Loucy (cell line): ENCODE measurements around the gene DCUN1D3.

Experiments
- H2AFZ ChIP-seq: fragments of 200-600 bp; sonication (generic); 2 replicates; pipeline ENCODE4 v1.6.0; 2016; ENCODE audit warnings: antibody characterized with exemption, mild to moderate bottlenecking, low read length, moderate library complexity
- H3F3A ChIP-seq: fragments of 200-600 bp; 2 replicates; pipeline ENCODE4 v1.6.0; 2016; ENCODE audit warnings: antibody characterized with exemption, low read depth, mild to moderate bottlenecking
- H3K27me3 ChIP-seq: fragments of 200-600 bp; sonication (generic); 2 replicates; pipeline ENCODE4 v1.6.1; 2014; ENCODE audit warnings: low read length, mild to moderate bottlenecking; ENCODE audit not compliant: insufficient read depth, poor library complexity, severe bottlenecking
- H3K36me3 ChIP-seq: fragments of 200-600 bp; sonication (generic); 2 replicates; pipeline ENCODE4 v1.6.1; 2016; ENCODE audit warnings: low read length; ENCODE audit not compliant: insufficient read depth
- H3K4me1 ChIP-seq: fragments of 200-600 bp; sonication (generic); 2 replicates; pipeline ENCODE4 v1.5.1; 2014; ENCODE audit warnings: low read length, mild to moderate bottlenecking; ENCODE audit not compliant: insufficient read depth, poor library complexity, severe bottlenecking
- H3K4me2 ChIP-seq: fragments of 200-600 bp; sonication (generic); 2 replicates; pipeline ENCODE4 v1.6.0; 2014; ENCODE audit warnings: antibody characterized with exemption, low read length, low read depth, mild to moderate bottlenecking; ENCODE audit not compliant: poor library complexity, severe bottlenecking
- H3K4me3 ChIP-seq: fragments of 200-600 bp; sonication (generic); 2 replicates; pipeline ENCODE4 v1.5.1; 2014; ENCODE audit warnings: low read length, mild to moderate bottlenecking, mixed read lengths; ENCODE audit not compliant: poor library complexity, severe bottlenecking
- H3K79me2 ChIP-seq: fragments of 200-600 bp; sonication (generic); 2 replicates; pipeline ENCODE4 v1.6.1; 2014; ENCODE audit warnings: low read length; ENCODE audit not compliant: insufficient read depth
- H3K9ac ChIP-seq: fragments of 200-600 bp; sonication (generic); 2 replicates; pipeline ENCODE4 v1.6.0; 2014; ENCODE audit warnings: mild to moderate bottlenecking, low read depth, low read length, moderate library complexity; ENCODE audit not compliant: poor library complexity, severe bottlenecking
- H3K9me2 ChIP-seq: fragments of 200-600 bp; sonication (generic); replicated peaks from 2 replicates; pipeline ENCODE4 v1.6.1; 2016; ENCODE audit warnings: low read depth, low read length, mixed read lengths
- H3K9me3 ChIP-seq: fragments of 200-600 bp; sonication (generic); 2 replicates; pipeline ENCODE4 v1.6.1; 2014; ENCODE audit warnings: mild to moderate bottlenecking, antibody characterized with exemption, low read length, low read depth; ENCODE audit not compliant: insufficient read depth
- H4K20me1 ChIP-seq: fragments of 200-600 bp; sonication (generic); 2 replicates; pipeline ENCODE4 v1.6.0; 2014; ENCODE audit warnings: antibody characterized with exemption, low read length, mild to moderate bottlenecking; ENCODE audit not compliant: insufficient read depth, poor library complexity, severe bottlenecking
- EZH2phosphoT487 ChIP-seq: fragments of 200-600 bp; IDR thresholded peaks from 2 replicates; pipeline ENCODE4 v1.6.1; 2018; ENCODE audit warnings: antibody characterized with exemption, mild to moderate bottlenecking, moderate library complexity, borderline replicate concordance
- TF ChIP-seq, protein P1 (sequence below): fragments of 200-600 bp; sonication (generic); conservative IDR thresholded peaks from 2 replicates; pipeline ENCODE4 v1.5.1; 2014; ENCODE audit warnings: mild to moderate bottlenecking, antibody characterized with exemption, low read length

Gene DCUN1D3

DNA sequence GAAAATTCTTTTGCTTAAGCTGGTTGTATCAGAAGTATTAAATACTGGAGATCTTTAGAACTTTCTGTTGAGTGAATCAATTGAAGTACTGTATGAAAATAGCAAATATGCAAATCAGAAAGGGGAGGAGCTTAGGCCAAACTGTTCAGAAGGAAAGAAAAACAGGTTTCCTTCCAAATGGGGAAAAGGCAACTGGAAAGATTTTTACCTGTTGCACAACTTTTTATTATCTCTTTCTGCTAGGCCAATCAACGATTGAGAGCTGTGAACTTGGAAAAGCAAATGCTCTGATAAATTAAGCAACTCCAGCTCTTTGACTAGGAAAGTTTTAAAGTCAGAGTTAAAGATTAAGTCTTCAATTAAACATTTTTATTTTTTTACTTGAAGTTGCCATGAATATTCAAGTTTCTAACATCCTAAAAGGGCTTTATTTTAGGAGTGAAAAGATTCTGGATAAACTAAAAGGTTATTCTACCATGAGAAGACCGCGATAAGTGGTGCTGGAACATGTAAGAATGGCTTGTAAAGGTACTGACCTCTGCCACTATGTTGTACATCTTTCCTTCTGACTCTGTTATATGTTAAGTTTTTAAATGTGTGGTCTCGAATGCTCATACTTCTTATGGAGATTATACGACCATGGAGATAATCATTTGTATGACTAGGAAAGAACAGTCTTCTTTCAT lies 16.5 kb downstream of the DCUN1D3 start:
- H3K36me3 ChIP-seq, result no peaks in the 10 kb centered on the region
- H3K27me3 ChIP-seq, result no peaks in the 10 kb centered on the region
- H3K4me2 ChIP-seq, result peak overlapping the region; percentile 54
- no peak for TF ChIP-seq EZH2phosphoT487
- TF ChIP-seq, protein P1, sequence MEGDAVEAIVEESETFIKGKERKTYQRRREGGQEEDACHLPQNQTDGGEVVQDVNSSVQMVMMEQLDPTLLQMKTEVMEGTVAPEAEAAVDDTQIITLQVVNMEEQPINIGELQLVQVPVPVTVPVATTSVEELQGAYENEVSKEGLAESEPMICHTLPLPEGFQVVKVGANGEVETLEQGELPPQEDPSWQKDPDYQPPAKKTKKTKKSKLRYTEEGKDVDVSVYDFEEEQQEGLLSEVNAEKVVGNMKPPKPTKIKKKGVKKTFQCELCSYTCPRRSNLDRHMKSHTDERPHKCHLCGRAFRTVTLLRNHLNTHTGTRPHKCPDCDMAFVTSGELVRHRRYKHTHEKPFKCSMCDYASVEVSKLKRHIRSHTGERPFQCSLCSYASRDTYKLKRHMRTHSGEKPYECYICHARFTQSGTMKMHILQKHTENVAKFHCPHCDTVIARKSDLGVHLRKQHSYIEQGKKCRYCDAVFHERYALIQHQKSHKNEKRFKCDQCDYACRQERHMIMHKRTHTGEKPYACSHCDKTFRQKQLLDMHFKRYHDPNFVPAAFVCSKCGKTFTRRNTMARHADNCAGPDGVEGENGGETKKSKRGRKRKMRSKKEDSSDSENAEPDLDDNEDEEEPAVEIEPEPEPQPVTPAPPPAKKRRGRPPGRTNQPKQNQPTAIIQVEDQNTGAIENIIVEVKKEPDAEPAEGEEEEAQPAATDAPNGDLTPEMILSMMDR, result no peak
- peak overlapping the region; percentile 18 for H3K4me3 ChIP-seq
- no peak overlapping the region for H2AFZ ChIP-seq
- peaks cover 4% of the 10 kb centered on the region for H4K20me1 ChIP-seq
- H3K4me1 ChIP-seq, result peaks cover 25% of the 10 kb centered on the region
- H3K9me2 ChIP-seq, result no peaks in the 10 kb centered on the region
- H3K9ac ChIP-seq, result peak overlapping the region; percentile 5
- H3K79me2 ChIP-seq, result peaks cover 45% of the 10 kb centered on the region
- 0 out of 2 replicates have a peak, but pooled peaks cover 10% of the 10 kb centered on the region for H3F3A ChIP-seq
- H3K9me3 ChIP-seq, result no peaks in the 10 kb centered on the region

DNA sequence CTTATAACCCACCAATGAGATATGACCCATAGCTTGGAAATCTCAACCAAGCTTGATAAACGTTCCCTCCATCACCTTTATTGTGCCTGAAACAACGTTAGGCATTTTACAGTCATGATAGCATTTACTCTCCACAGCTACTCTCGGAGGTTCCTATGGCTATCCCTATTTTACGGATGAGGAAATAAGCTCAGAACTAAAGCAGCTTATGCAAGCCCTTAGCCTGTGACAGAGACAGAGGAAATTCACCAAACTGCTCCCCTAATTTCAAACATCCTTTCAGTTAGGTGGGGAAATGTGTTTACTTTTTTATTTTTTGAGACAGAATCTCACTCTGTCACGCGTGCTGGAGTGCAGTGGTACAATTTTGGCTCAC lies 18.7 kb downstream of the DCUN1D3 start:
- Histone ChIP-seq H3K36me3 (no peaks in the 10 kb centered on the region), H3K4me1 (peaks cover 28% of the 10 kb centered on the region), H3K4me3 (no peak overlapping the region), H3K9ac (no peak overlapping the region), H3K79me2 (peaks cover 50% of the 10 kb centered on the region), H2AFZ (no peak overlapping the region), H3K9me3 (no peaks in the 10 kb centered on the region), H3K27me3 (no peaks in the 10 kb centered on the region), H4K20me1 (peaks cover 4% of the 10 kb centered on the region), H3K9me2 (no peaks in the 10 kb centered on the region), H3K4me2 (no peak overlapping the region), H3F3A (0 out of 2 replicates have a peak, but pooled peaks cover 10% of the 10 kb centered on the region)
- no peak for TF ChIP-seq EZH2phosphoT487
- TF ChIP-seq, protein P1, result no peak

GRCh38 chr16:20880867-20881502 lies 19.2 kb downstream of the DCUN1D3 start:
- H3K9me3 ChIP-seq, result no peaks in the 10 kb centered on the region
- no peaks in the 10 kb centered on the region for H3K9me2 ChIP-seq
- no peaks in the 10 kb centered on the region for H3K36me3 ChIP-seq
- TF ChIP-seq, protein P1, result no peak
- no peak for TF ChIP-seq EZH2phosphoT487
- 0 out of 2 replicates have a peak, but pooled peaks cover 10% of the 10 kb centered on the region for H3F3A ChIP-seq
- no peak overlapping the region for H2AFZ ChIP-seq
- H4K20me1 ChIP-seq, result peaks cover 4% of the 10 kb centered on the region
- H3K9ac ChIP-seq, result no peak overlapping the region
- no peak overlapping the region for H3K4me3 ChIP-seq
- H3K27me3 ChIP-seq, result no peaks in the 10 kb centered on the region
- H3K4me1 ChIP-seq, result peaks cover 28% of the 10 kb centered on the region
- peaks cover 55% of the 10 kb centered on the region for H3K79me2 ChIP-seq
- H3K4me2 ChIP-seq, result no peak overlapping the region
